NCI-H146 (cell line): ENCODE data around the gene ZNF212.
A peak's percentile ranks its signal among the peaks of the same experiment; 100 is the strongest.
"Not testable (repeated sequence)": the region's sequence is repeated elsewhere in the genome, so short reads cannot be mapped to it uniquely, and the experiment has no call there.

Experiments
- DNase-seq: peaks from one replicate; lab custom pipeline; 2025; lab: John Stamatoyannopoulos, UW

The ZNF212 gene

GRCh38 chr7:149218469-149219420 is 20.7 kb upstream of the ZNF212 start:
- no peak for DNase-seq

- DNase-seq, result no peak
These were observed 18.9 kb upstream of the ZNF212 start for GRCh38 chr7:149220534-149220933.

- DNase-seq, result no peak
These were observed 16.3 kb upstream of the ZNF212 start for GRCh38 chr7:149223176-149223575.

GRCh38 chr7:149223761-149224160 is 15.7 kb upstream of the ZNF212 start:
- DNase-seq, result no peak

- DNase-seq, result no peak
These were observed 15.1 kb upstream of the ZNF212 start for GRCh38 chr7:149224352-149224751.

- DNase-seq, result no peak
These were observed 14.3 kb upstream of the ZNF212 start for GRCh38 chr7:149225106-149225505.

GRCh38 chr7:149225656-149226055 is 13.8 kb upstream of the ZNF212 start:
- DNase-seq, result no peak

GRCh38 chr7:149226366-149226765 is 13.1 kb upstream of the ZNF212 start:
- not testable (repeated sequence) for DNase-seq

GRCh38 chr7:149226840-149227494 is 12.5 kb upstream of the ZNF212 start:
- DNase-seq, result no peak

- DNase-seq, result no peak
These were observed 10.5 kb upstream of the ZNF212 start for GRCh38 chr7:149228831-149229471.

GRCh38 chr7:149229526-149229925 is 9.9 kb upstream of the ZNF212 start:
- DNase-seq, result peak; percentile 54

GRCh38 chr7:149232362-149232761 is 7.1 kb upstream of the ZNF212 start:
- DNase-seq, result no peak

GRCh38 chr7:149233655-149234204 is 5.7 kb upstream of the ZNF212 start:
- not testable (repeated sequence) for DNase-seq

GRCh38 chr7:149237502-149237901 is 1.9 kb upstream of the ZNF212 start:
- peak; percentile 15 for DNase-seq

- no peak for DNase-seq
These were observed 1.4 kb upstream of the ZNF212 start for GRCh38 chr7:149238051-149238450.

- DNase-seq, result no peak
These were observed 1.2 kb downstream of the ZNF212 start for GRCh38 chr7:149240637-149241036.

GRCh38 chr7:149241696-149242095 is 2.2 kb downstream of the ZNF212 start:
- no peak for DNase-seq

GRCh38 chr7:149245244-149245643 is 5.8 kb downstream of the ZNF212 start:
- DNase-seq, result no peak

- DNase-seq, result no peak
These were observed 6.3 kb downstream of the ZNF212 start for GRCh38 chr7:149245744-149246143.

- DNase-seq, result no peak
These were observed 9.3 kb downstream of the ZNF212 start for GRCh38 chr7:149248777-149249176.

- not testable (repeated sequence) for DNase-seq
These were observed 10.7 kb downstream of the ZNF212 start for GRCh38 chr7:149250151-149250550.

- not testable (repeated sequence) for DNase-seq
These were observed 12.1 kb downstream of the ZNF212 start for GRCh38 chr7:149251518-149251917.
